Activated naive CD4-positive, alpha-beta T cell treated with anti-CD3 and anti-CD28 coated beads, Interleukin-2, amount 50 U/mL, for 24 hours (primary cell): ENCODE data around the gene DOCK3.
"Not testable (repeated sequence)": the region's sequence is repeated elsewhere in the genome, so short reads cannot be mapped to it uniquely, and the experiment has no call there.

Experiments used
- H3K27ac Mint-ChIP-seq: one replicate; pipeline ENCODE4 v1.8.0; 2021; ENCODE audit warnings: mild to moderate bottlenecking, mixed read lengths
- H3K27me3 Mint-ChIP-seq: one replicate; pipeline ENCODE4 v1.8.0; 2021; ENCODE audit warnings: mixed read lengths
- H3K36me3 Mint-ChIP-seq: one replicate; pipeline ENCODE4 v1.8.0; 2021; ENCODE audit warnings: mixed read lengths
- H3K4me1 Mint-ChIP-seq: one replicate; pipeline ENCODE4 v1.8.0; 2021; ENCODE audit warnings: mixed read lengths
- H3K4me3 Mint-ChIP-seq: one replicate; pipeline ENCODE4 v1.8.0; 2021; ENCODE audit warnings: mild to moderate bottlenecking, mixed read lengths
- H3K9me3 Mint-ChIP-seq: one replicate; pipeline ENCODE4 v1.8.0; 2021; ENCODE audit warnings: mixed read lengths

DOCK3 gene

DNA sequence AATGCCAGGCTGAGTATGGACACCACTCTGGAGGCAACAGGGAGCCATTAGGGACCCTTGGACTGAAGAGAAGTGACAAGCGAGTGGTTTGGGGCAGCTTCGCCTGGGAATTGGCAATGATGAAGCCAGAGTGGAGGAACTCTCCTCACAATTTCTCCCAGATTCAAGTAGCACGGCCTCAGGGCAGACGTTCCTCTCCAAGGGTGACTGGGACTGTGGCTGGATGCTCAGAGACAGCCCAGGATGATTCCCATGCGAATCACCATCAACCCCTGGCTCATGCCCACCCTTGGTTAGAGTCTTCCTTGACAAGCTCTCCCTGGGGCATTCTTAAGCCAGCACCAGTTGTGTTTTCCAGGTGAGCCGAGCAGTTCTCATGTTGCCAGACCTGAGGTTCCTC lies 16.3 kb upstream of the DOCK3 start:
- Mint-ChIP-seq H3K4me1 (peaks cover 13% of the 10 kb centered on the region), H3K27ac (no peak overlapping the region), H3K27me3 (no peaks in the 10 kb centered on the region), H3K4me3 (no peak overlapping the region), H3K36me3 (no peaks in the 10 kb centered on the region), H3K9me3 (no peaks in the 10 kb centered on the region)

DNA sequence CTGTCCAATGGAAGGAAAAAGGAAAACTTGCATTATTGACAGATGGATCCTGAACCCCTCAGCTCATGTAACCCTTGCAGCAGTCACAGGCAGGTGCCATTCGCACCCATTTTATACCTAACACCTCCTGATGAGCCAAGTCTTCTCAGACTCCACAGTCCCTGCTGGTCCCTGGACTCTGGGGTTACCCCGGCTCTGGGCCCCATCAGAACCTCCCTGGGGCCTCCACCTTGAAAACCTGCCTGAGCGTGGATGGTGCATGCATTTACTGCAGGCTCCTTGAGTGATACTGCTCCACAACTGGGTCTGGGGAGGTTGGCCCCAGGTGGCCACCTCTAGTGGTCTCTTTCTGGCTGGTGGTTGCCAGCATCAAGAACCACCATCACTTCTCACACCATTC lies 15.9 kb upstream of the DOCK3 start:
- H3K4me1 Mint-ChIP-seq = peaks cover 13% of the 10 kb centered on the region
- H3K27ac Mint-ChIP-seq = no peak overlapping the region
- H3K36me3 Mint-ChIP-seq = no peaks in the 10 kb centered on the region
- no peaks in the 10 kb centered on the region for H3K9me3 Mint-ChIP-seq
- H3K27me3 Mint-ChIP-seq = no peaks in the 10 kb centered on the region
- H3K4me3 Mint-ChIP-seq = no peak overlapping the region

DNA sequence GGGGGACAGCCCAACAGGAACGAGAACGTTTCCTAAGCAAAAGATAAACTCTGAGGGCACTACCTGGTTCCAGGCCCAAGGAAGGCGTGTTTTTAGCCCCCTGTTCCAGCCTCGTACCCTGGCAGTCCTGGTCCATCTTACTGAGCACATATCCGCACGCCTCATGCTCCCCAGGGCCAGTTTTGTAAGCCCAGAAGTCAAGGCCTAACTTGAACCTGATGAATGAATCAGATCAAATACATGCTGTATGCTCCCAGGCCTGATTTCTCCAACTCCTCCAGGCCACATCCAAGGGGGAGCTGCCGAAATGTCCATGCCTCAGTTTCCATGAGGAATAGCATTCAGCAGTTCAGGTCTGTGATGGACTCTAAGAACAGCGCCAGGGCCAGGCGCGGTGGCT lies 14.3 kb upstream of the DOCK3 start:
- peaks cover 7% of the 10 kb centered on the region for H3K4me1 Mint-ChIP-seq
- H3K9me3 Mint-ChIP-seq = no peaks in the 10 kb centered on the region
- H3K27ac Mint-ChIP-seq = no peak overlapping the region
- no peaks in the 10 kb centered on the region for H3K27me3 Mint-ChIP-seq
- H3K36me3 Mint-ChIP-seq = no peaks in the 10 kb centered on the region
- no peak overlapping the region for H3K4me3 Mint-ChIP-seq

DNA sequence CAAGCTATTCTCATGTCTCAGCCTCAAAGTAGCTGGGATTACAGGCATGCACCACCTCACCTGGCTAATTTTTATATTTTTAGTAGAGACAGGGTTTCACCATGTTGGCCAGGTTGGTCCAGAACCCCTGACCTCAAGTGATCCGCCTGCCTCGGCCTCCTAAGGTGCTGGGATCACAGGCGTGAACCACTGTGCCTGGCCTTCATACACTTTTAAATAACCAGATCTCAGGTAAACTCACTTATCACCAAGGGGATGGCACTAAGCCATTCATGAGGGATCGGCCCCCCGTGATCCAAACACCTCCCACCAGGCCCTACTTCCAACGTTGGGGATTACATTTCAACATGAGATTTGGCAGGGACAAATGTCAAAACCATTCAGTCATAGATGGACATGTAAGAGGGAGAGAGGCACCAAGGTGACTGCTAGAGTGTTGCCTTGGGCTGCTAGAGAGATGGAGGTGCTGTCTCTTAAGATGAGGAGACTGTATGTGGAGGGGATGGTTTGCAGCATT lies 13.3 kb upstream of the DOCK3 start:
- H3K27me3 Mint-ChIP-seq = no peaks in the 10 kb centered on the region
- H3K36me3 Mint-ChIP-seq = no peaks in the 10 kb centered on the region
- H3K9me3 Mint-ChIP-seq = no peaks in the 10 kb centered on the region
- no peak overlapping the region for H3K27ac Mint-ChIP-seq
- no peak overlapping the region for H3K4me3 Mint-ChIP-seq
- H3K4me1 Mint-ChIP-seq = peaks cover 10% of the 10 kb centered on the region

DNA sequence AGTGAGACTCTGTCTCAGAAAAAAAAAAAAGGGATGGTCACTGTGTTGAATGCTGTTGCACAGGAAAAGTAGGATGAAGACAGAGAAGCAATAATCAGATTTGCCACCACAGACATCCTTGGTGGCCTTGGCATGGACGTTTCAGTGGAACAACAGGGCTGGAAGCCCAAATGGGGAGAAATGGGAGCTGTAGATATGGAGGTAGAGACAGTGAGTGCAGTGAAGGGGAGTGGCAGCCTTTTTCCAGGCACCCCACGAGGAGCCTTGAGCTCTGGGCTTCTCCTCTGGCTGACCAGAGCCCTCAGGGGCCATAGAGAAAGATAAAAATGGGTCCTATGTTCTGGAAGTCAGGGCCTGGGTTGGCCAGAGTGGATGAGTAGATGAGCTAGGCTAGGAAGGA lies 12.3 kb upstream of the DOCK3 start:
- H3K27ac Mint-ChIP-seq = no peak overlapping the region
- no peaks in the 10 kb centered on the region for H3K36me3 Mint-ChIP-seq
- H3K4me3 Mint-ChIP-seq = no peak overlapping the region
- H3K27me3 Mint-ChIP-seq = no peaks in the 10 kb centered on the region
- H3K4me1 Mint-ChIP-seq = peaks cover 18% of the 10 kb centered on the region
- H3K9me3 Mint-ChIP-seq = no peaks in the 10 kb centered on the region

DNA sequence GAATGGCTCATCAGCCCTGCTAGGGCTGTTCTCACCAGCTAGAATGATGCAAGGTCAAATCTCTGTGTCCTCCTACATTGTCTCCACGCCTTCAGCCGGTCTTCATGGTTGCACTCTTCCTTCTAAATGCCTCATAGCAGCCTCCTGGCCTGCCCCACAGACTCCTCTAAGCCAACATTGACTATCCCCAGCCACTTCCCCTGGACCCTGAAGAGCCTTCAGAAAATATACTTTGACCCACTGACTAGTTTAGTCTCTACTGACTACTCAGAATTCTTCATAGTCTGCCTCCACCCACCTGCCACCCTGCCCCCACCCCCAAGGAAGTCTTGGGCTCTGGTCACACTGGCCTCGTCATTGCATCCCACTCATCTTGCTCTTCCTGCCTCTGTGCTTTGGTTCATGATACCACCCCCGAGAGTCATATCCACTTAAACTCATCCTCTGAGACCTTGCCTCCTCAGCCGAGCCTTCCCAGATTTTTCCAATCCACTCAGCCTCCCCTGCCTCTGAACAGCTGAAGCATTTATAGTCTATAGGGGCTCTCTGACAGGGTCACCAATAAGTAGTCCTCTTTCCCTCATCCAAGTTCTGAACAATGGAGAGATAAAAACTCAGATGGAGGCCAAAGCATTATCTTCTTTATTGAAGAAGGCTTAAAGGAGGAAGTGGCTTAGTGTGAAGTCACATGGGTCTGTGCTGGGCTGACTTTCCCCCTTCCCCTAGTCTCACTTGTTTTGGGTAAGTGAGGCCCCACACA lies 9.5 kb upstream of the DOCK3 start:
- peaks cover 18% of the 10 kb centered on the region for H3K4me1 Mint-ChIP-seq
- no peaks in the 10 kb centered on the region for H3K27me3 Mint-ChIP-seq
- H3K27ac Mint-ChIP-seq = no peak overlapping the region
- no peaks in the 10 kb centered on the region for H3K9me3 Mint-ChIP-seq
- H3K4me3 Mint-ChIP-seq = no peak overlapping the region
- H3K36me3 Mint-ChIP-seq = no peaks in the 10 kb centered on the region

DNA sequence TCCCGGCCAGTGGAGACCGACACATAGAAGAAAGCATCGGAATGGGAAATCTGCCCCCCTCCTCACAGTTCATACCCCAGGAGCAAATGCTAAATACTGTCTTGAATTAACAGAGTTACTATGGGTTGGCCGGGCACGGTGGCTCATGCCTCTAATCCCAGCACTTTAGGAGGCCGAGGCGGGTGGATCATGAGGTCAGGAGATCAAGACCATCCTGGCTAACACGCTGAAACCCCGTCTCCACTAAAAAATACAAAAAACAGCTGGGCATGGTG lies 8.9 kb upstream of the DOCK3 start:
- not testable (repeated sequence) for H3K27ac Mint-ChIP-seq, H3K9me3 Mint-ChIP-seq, H3K36me3 Mint-ChIP-seq, H3K4me3 Mint-ChIP-seq, H3K27me3 Mint-ChIP-seq
- H3K4me1 Mint-ChIP-seq = peaks cover 18% of the 10 kb centered on the region

DNA sequence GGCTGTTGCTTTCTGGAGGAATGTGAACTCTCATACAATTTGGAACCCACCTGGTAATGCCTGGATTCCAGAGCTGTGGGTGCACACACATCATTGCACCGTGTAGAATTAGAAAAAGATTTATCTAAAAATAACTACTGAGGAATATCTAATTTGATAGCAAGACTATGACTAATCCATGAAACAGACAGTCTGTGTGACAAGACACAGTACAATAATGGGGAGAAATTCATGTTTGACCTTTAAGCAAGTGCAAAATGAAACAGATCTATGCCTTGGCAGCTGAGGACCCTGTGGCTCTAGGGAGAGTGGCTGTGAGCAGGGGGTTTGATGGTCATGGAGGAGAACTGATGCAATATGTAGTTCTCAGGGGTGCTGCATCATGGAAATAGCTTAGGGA lies 7.9 kb upstream of the DOCK3 start:
- H3K4me1 Mint-ChIP-seq = peaks cover 18% of the 10 kb centered on the region
- H3K36me3 Mint-ChIP-seq = no peaks in the 10 kb centered on the region
- H3K27me3 Mint-ChIP-seq = no peaks in the 10 kb centered on the region
- no peaks in the 10 kb centered on the region for H3K9me3 Mint-ChIP-seq
- H3K4me3 Mint-ChIP-seq = no peak overlapping the region
- H3K27ac Mint-ChIP-seq = no peak overlapping the region

DNA sequence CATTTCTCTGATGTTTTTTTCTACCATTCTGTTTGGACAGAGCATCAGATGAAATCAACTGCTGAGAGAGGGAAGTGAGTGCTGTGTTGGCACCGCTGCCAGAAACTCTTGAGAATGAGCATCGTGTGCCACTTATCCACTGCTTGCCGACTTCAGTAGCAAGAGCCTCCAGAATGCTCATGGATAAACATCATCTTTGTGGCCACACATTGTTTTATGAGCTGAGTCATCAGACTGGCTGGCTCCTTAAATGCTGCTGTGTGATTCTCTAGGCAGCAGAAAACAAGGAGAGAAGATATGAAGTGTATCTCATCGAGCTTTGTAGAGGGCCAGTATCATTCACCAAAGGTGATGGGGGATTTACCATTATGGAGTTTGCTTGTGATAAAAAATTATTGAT lies 3.4 kb upstream of the DOCK3 start:
- Mint-ChIP-seq H3K9me3 (no peaks in the 10 kb centered on the region), H3K4me3 (no peak overlapping the region), H3K36me3 (peaks cover 2% of the 10 kb centered on the region), H3K27ac (no peak overlapping the region), H3K27me3 (peaks cover 9% of the 10 kb centered on the region), H3K4me1 (peaks cover 19% of the 10 kb centered on the region)

DNA sequence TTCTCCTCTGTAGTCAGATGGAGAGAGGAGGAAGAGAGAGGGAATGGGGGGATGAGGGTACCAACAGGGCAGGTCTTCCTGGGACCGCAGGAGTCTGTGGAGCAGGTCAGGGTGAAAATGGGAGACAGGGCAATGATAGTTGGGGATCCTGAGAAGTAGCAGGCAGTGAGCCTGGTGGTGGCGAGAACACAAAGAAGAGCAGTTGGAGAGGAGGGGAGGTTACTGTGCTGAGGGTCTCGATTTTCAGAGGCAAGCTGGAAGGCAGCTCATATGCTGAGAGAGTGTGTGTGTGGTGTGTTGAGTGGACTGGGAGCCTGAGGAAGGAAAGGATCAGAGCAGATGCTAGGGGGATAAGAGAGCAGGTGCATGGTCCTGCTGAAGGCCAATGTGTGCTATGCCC lies 2.1 kb upstream of the DOCK3 start:
- Mint-ChIP-seq H3K27ac (no peak overlapping the region), H3K36me3 (peaks cover 2% of the 10 kb centered on the region), H3K27me3 (peaks cover 11% of the 10 kb centered on the region), H3K4me3 (no peak overlapping the region), H3K4me1 (peaks cover 12% of the 10 kb centered on the region), H3K9me3 (no peaks in the 10 kb centered on the region)

DNA sequence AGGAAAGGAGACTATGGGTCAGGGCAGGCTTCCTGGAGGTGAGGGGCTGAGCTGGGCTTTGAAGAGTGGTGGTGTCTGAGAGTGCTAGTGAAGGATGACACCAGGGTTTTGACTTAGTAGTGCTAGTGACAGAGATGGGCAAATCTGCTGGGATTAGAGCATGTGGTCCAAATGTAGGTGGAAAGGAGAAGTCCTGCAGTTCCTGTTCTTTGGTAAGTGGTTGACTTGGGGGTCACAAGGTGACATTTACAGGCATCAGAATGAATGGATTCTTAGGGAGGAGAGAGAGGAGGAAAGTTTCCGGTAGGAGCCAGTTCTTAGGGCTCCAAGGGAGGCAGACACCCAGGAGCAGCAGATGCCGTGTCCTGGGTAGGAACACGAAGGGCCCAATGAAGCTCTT lies 796 bp upstream of the DOCK3 start:
- Mint-ChIP-seq H3K36me3 (peaks cover 2% of the 10 kb centered on the region), H3K4me1 (peaks cover 12% of the 10 kb centered on the region), H3K27me3 (peaks cover 14% of the 10 kb centered on the region), H3K4me3 (peak overlapping the region; percentile 75), H3K9me3 (no peaks in the 10 kb centered on the region), H3K27ac (no peak overlapping the region)

DNA sequence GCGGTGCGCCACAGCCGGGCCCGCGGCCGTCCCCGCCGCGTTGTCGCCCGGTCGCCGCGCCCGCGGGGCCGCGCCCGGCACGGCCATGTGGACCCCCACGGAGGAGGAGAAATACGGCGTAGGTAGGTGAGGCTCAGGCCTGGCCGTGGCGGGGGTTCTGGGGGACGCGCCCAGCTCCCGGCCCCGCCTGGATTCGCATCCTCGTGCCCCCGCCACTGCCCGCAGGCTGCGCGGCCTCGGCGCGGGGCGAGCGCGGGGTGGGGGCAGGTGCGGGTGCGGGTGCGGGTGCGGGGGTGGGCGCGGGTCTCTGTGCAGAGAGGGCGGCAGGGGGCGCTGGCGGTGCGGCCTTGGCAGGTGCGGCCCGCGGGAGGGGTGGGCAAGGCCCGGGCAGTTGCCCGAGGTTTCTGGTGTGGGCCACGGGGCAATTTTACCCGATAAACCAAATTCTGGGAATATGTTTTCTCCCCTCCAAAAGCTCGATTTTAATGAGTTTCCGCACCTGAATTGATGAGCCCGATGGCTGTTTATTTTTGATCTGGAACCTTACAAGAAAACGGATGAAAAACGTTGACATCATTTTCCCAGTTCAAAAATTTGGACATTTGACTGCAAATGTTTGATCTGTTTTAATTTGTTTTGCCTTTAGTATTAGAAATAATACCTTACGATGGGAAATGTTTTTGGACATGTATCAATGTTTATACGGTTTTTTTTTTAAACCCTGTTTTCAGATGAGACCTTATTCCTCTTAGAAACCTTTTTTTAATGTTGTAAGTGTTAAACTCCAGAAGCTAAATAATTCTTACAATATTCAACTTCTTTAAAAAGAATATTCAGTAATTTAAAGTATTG lies 678 bp downstream of the DOCK3 start:
- Mint-ChIP-seq H3K9me3 (no peaks in the 10 kb centered on the region), H3K27me3 (peaks cover 17% of the 10 kb centered on the region), H3K4me3 (peak overlapping the region; percentile 84), H3K4me1 (peaks cover 12% of the 10 kb centered on the region), H3K36me3 (peaks cover 2% of the 10 kb centered on the region), H3K27ac (peak overlapping the region; percentile 55)

DNA sequence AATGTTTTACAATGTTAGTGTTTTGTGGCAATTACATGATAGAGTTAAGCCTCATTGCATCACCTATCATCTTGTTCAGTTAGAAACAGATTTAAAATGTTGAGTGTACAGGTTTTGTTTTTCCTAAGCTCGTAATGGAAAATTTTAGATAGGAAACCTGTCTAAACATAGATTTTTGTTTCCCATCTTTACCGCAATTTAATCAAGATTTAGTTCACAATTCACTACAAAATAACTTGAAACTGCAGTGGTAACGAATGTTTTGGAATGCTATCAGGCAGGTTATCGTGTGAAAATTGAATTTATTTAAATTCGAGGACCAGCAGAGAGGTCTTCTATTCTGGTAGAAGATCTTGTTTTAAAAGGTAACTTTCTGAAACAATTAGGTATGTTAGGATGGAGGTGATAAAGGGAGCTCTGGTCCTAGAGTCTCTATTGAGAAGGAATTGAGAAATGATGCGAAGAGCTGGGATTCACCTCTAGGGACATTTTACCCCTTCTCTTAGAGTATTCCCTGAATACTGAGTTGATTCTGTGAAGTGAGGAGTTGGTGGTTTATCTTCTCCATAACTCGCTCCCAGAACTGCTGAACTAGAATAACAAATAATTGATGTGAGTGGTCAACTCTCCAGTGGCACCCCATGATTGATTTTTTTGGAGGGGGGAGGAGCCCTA lies 1.4 kb downstream of the DOCK3 start:
- H3K36me3 Mint-ChIP-seq = peaks cover 6% of the 10 kb centered on the region
- H3K27ac Mint-ChIP-seq = no peak overlapping the region
- peaks cover 17% of the 10 kb centered on the region for H3K27me3 Mint-ChIP-seq
- peak overlapping the region; percentile 47 for H3K4me3 Mint-ChIP-seq
- H3K9me3 Mint-ChIP-seq = no peaks in the 10 kb centered on the region
- H3K4me1 Mint-ChIP-seq = peaks cover 12% of the 10 kb centered on the region

DNA sequence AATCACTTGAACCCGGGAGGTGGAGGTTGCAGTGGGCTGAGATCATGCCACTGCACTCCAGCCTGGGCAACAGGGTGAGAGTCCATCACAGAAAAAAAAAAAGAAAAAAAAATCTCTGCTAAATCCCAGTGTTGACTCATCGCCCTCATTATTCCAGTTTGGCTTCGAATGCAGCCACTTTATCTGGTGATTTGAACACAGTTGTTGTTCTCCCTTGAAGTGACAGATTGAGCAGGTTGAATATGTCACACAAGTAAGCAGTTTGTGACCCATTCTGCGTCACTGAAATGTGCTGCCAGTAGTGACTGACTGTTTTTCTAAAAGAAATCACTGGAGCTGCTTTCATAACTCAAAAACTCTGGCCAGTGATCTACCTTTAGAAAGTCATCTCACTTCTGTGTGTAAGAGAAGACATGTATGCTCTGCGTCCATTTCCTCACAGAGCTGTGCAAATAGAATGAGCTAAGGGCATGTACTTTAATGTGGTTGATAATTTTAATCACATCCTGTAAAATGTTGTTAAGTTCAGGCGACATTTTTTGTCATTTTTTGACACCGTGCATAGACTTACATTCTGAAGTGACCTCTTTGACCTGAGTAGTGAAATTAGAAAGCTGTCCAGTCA lies 12.5 kb downstream of the DOCK3 start:
- no peaks in the 10 kb centered on the region for H3K27me3 Mint-ChIP-seq
- H3K27ac Mint-ChIP-seq = no peak overlapping the region
- no peaks in the 10 kb centered on the region for H3K9me3 Mint-ChIP-seq
- H3K4me3 Mint-ChIP-seq = no peak overlapping the region
- H3K36me3 Mint-ChIP-seq = no peaks in the 10 kb centered on the region
- no peaks in the 10 kb centered on the region for H3K4me1 Mint-ChIP-seq

DNA sequence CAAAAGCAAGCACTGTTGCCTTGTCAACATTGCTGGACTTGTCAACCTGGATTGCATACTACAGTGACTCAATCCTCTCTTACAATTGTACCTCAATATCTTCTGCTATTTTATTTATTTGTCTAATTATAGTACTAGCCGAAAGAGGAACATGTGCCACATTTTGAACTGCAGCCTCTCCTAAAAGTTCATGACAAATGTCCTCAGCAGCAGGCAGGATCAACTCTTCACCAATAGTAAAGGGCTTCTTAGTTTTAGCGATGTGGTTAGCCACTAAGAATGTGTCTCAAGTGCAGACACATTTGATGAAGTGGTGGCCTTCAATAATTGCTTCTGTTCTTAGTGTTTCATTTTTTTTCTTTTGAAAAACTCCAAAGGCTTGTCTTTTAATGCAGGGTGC lies 13.2 kb downstream of the DOCK3 start:
- Mint-ChIP-seq H3K36me3 (no peaks in the 10 kb centered on the region), H3K27me3 (no peaks in the 10 kb centered on the region), H3K4me1 (no peaks in the 10 kb centered on the region), H3K4me3 (no peak overlapping the region), H3K9me3 (no peaks in the 10 kb centered on the region), H3K27ac (no peak overlapping the region)

DNA sequence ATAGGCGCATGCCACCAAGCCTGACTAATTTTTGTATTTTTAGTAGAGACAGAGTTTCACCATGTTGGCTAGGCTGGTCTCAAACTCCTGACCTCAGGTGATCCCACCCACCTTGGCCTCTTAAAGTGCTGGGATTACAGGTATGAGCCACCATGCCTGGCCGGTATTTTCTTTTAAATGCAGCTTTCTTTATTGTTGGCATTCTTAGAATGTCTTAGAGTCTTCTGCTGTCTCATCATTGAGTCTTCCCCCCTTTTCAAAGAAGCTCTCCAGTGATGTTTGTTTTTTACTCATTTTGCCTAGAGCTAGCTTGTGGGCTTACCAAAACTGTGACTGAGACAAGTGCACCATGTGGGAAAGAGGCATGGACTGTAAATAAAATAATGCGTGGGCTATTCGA lies 13.9 kb downstream of the DOCK3 start:
- H3K9me3 Mint-ChIP-seq, H3K4me3 Mint-ChIP-seq, H3K27me3 Mint-ChIP-seq, H3K36me3 Mint-ChIP-seq, H3K27ac Mint-ChIP-seq, H3K4me1 Mint-ChIP-seq: not testable (repeated sequence)
